ENCODE data around the gene MYOC. TPM values are rescaled to one million over a fixed set of nuclear protein-coding genes. Genes with fewer than 3 reads are reported as not detected.
"Not testable (repeated sequence)": the region's sequence is repeated elsewhere in the genome, so short reads cannot be mapped to it uniquely, and the experiment has no call there.

Gene MYOC
- polyA plus RNA-seq, 4 donors: 0.11 to 0.24 (median 0.18) TPM

GRCh38 chr1:171654201-171654941, 1.9 kb upstream of the MYOC start:
- DNase-seq (ENCODE audit: low read depth in 4 of 4, low spot score in 2 of 4): no peak

- no peak for DNase-seq (ENCODE audit: low read depth in 4 of 4, low spot score in 2 of 4)
These were observed 1.3 kb upstream of the MYOC start for GRCh38 chr1:171653796-171654195.

DNA sequence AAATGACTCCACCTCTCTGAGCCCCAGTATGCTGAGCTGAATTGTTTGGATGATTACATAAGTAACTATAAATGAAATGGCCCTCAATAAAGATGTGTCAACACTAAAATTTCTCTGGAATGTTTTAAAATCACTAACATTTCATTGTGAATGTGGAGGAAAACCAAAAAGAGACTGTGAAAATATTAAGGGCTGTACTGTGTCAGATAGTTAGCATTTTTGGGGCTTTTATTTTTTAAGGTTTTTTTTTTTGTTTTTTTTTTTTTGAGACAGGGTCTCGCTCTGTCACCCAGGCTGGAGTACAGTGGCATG, 6.3 kb downstream of the MYOC start:
- no peak for DNase-seq (ENCODE audit: low read depth in 4 of 4, low spot score in 2 of 4)

DNA sequence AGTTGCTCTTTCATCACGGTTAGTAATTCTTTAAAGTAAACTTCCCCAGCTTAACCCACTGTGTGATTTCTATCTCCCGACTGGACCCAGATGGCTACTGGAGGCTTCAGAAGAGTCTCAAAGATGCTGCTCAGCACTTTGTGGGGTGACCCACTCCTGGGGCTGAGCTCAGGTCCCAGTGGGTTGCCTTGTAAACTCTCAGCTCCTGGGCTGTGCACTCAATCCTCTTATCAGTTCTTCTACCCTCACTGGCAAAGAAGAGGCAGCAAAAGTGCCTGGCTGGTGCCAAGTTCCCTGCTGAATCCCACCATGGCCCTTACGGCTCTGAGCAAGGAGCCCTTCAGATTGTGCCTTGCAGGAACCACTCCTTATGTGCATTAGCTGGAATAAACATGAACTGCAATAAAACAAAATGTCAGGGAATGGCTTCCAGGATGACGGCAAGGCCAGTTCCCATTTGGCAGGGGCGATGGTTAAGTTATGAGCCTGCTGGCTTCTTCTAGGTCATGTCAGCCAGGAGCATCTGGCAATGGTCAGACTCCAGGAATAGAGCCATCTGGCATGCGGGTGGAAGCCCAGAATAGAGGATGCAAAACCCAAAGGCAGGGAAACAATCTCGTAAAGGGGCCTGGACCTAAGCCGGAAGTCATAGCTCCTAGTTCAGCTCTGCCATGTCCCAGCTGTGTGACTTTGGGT, 6.8 kb downstream of the MYOC start:
- DNase-seq (ENCODE audit: low read depth in 4 of 4, low spot score in 2 of 4): no peak

DNA sequence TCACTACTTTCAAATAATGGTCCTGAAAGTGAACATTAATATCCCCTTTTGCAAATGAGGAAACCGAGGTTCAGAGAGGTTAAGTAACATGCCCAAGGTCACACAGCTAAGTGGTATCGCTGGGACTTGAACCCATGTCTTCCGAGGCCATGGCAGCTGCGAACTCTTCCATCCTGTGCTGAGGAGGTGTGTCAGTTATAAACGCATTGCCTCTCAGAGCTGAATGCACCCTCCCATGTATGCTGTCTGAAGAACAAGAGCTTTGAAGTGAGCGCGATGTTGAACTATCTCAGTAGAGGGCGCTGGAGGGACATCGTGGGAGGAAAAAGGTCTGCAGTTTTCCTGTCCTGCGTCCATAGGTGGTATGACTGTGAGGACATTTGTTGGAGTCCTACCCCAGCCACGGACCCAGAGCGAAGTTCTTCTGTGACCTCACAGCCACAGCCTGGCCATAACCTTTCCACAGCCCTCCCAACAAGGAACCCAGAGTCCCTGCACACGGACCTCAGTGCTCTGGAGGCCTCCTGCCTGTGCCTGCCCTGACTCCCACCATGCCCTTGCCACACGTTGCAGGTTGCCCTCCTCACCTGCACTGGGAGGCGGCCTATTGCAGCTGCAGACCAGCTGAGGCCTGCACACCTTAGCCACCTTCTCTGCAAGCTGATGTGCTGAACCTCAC, 7.5 kb downstream of the MYOC start:
- DNase-seq (ENCODE audit: low read depth in 4 of 4, low spot score in 2 of 4): peak in 3 of 4 donors; percentile 60 to 86 (median 77)

- no peak for DNase-seq (ENCODE audit: low read depth in 4 of 4, low spot score in 2 of 4)
These were observed 9.3 kb downstream of the MYOC start for GRCh38 chr1:171643156-171643555.

DNA sequence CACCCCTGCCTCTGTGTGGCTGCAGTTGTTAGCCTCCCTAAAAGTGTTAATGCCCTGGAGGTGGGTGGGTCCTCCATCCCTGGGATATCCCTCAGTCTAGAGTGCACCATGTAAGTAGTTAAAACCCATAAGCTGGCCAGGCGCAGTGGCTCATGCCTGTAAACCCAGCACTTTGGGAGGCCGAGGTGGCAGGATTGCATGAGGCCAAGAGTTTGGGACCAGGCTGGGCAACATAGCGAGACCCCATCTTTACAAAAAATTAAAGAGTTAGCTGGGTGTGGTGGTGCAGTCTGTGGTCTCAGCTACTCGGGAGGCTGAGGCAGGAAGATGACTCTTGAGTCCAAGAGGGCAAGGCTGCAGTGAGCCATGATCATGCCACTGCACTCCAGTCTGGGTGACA, 10.3 kb downstream of the MYOC start:
- no peak for DNase-seq (ENCODE audit: low read depth in 4 of 4, low spot score in 2 of 4)

- DNase-seq (ENCODE audit: low read depth in 4 of 4, low spot score in 2 of 4): no peak
These were observed 11.2 kb downstream of the MYOC start for GRCh38 chr1:171641076-171641864.

DNA sequence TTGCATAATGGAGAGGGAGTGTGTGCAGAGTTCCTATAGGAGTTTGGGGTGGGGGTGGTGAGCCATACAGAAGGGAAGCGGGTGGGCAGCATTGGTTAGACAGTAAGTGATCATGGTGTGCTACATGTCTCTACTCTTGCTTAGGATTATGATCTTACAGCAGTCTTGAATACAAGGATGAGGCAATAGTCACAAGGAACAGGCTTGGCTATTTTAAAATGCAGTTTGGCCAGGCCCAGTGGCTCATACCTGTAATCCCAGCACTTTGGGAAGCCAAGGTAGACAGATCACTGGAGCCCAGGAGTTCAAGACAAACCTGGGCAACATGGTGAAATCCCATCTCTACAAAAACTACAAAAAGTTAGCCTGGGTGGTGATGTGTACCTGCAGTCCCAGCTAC, 12.3 kb downstream of the MYOC start:
- no peak for DNase-seq (ENCODE audit: low read depth in 4 of 4, low spot score in 2 of 4)

DNA sequence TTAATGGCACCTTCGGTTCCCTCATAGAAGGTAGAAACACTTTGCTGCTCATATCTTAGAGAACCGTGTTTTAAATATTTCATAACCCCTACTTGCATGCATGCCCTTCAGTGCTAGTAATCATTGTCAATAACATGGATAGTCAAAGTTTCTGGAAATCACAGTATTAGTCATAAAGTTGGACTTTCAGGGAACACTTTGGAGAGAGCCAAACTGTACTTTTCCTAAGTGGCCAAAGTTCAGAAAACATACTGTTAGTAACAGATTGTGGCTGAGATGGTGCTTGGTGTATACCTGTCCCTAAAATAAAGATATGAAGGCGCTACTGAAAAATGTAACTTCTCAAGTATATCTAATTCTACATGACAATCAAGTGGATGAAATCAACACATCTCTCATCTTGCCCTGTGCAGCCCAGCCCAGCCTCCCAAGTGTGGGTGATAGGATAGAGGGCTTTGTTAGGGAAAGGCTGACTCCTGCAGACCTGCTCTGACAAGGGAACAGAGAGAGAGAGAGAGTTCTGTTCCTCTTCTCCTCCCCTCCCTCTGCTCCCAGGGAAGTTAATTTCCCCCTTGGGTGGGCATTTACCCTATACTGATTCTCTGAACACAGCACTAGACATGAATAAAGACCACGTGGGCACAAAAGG, 14.4 kb downstream of the MYOC start:
- DNase-seq (ENCODE audit: low read depth in 4 of 4, low spot score in 2 of 4): no peak

GRCh38 chr1:171636141-171636540, 16.3 kb downstream of the MYOC start:
- no peak for DNase-seq (ENCODE audit: low read depth in 4 of 4, low spot score in 2 of 4)

DNA sequence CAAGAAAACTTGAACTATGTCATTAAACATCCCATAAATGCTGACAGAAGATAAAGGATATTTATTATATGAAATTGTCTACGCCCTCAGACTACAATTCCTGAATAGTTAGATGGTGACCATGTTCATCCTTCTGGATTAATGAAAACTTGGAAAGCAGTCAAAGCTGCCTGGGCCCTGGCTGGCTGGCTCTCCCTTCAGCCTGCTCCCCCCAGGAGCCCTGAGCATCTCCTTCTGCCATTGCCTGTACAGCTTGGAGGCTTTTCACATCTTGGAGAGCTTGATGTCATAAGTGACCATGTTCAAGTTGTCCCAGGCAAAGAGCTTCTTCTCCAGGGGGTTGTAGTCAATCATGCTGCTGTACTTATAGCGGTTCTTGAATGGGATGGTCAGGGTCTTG, 16.8 kb downstream of the MYOC start:
- no peak for DNase-seq (ENCODE audit: low read depth in 4 of 4, low spot score in 2 of 4)

GRCh38 chr1:171628225-171628624, 24.3 kb downstream of the MYOC start:
- no peak for DNase-seq (ENCODE audit: low read depth in 4 of 4, low spot score in 2 of 4)

GRCh38 chr1:171627020-171627419, 25.5 kb downstream of the MYOC start:
- DNase-seq (ENCODE audit: low read depth in 4 of 4, low spot score in 2 of 4): no peak

GRCh38 chr1:171625225-171625624, 27.3 kb downstream of the MYOC start:
- no peak for DNase-seq (ENCODE audit: low read depth in 4 of 4, low spot score in 2 of 4)

DNA sequence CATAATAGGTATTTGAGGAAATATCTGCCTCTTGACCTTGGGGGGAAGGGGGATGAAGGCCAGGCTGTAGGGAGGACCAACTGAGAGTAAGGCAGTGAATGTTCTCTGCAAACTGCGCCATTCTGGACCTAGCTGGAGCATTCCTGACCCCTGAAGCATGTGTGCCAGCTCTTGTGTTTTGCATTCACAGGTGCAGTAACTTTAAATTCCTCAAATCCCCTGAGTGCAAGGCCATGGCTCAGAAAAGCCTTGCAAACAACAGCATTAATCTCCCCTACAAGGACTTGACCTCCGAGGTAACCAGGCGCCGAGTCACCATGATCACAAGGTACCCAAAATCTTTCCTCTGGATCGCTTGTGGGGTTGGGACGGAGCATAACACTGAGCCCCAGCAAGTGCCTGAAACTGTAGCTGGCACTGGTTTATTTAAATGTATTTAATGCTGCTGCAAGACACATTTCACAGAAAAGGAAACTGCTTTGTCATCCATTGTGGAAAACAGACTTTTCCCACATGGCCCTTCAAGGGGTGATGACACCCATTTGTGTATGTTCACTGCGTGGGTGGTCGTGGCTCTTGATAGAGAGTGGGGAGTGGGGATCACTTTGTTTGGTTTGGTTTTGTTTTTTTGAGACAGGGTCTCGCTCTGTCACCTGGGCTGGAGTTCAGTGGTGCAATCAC, 28.7 kb downstream of the MYOC start:
- no peak for DNase-seq (ENCODE audit: low read depth in 4 of 4, low spot score in 2 of 4)

DNA sequence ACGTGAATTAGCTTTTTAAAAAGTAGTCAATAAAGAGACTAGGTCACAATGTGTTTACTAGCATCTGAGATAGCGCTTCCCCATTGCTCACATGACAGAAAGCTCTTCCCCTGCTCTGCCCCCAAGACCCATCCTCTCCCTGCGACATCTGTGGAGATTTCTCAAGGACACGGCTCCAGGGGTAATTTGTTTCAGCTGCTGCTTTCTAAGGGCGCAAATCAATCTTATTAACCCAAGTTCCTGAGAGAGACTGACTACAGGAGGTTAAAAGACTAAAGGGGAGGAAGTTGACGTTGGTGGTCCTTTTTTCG, 30.4 kb downstream of the MYOC start, which contains the start of gene MYOCOS:
Gene MYOCOS, plus strand, starts transcription at position 92 of the 311 bp plus-strand sequence. CDS start 1,641 bp downstream, outside the sequence.
- no peak for DNase-seq (ENCODE audit: low read depth in 4 of 4, low spot score in 2 of 4)

DNA sequence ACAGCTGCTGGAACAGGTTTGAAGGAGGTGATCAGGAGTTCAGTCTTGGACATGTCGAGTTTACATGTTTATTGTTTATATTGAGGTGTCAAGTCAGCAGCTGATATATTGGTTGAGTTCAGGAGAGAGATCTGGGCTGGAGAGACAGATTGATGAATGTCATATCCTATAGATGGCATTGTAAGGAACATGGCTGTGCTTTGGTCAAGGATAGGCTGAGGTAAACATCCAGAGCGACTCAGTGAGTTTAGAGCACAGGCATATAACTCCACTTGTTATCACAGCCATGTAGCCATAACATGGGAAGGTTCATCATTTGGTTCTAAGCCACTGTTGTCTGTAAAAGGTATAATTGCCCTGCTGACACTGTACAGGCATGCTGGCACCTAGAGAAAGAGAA, 35.9 kb downstream of the MYOC start:
- DNase-seq (ENCODE audit: low read depth in 4 of 4, low spot score in 2 of 4): no peak

- not testable (repeated sequence) for DNase-seq (ENCODE audit: low read depth in 4 of 4, low spot score in 2 of 4)
These were observed 37.2 kb downstream of the MYOC start for GRCh38 chr1:171615122-171615906.

All from left renal cortex interstitium (tissue), 4 donors.